GM23338 (cell line): ENCODE results near the gene FOXF1. TPM values are rescaled to one million over a fixed set of nuclear protein-coding genes. Genes with fewer than 3 reads are reported as not detected.

Experiments
- ATAC-seq: fragments of 200-7000 bp; cut with Tn5 transposase; 3 replicates; pipeline ENCODE4 v1.9.1; 2020
- DNase-seq: peaks from one replicate; pipeline ENCODE4 v3.0.0-alpha.2; 2015; ENCODE audit warnings: low spot score
- H2AFZ ChIP-seq: fragments of 200-600 bp; sonication (generic); 2 replicates; pipeline ENCODE4 v1.8.0; 2016; ENCODE audit warnings: antibody characterized with exemption, mild to moderate bottlenecking, moderate library complexity
- H3F3A ChIP-seq: fragments of 200-600 bp; sonication (generic); replicated peaks from 2 replicates; pipeline ENCODE4 v1.8.0; 2017; ENCODE audit warnings: antibody characterized with exemption, mixed run types, low read depth
- H3K27ac ChIP-seq: fragments of 200-600 bp; sonication (generic); 2 replicates; pipeline ENCODE4 v1.6.1; 2016; ENCODE audit warnings: low read depth
- H3K27me3 ChIP-seq: fragments of 200-600 bp; sonication (generic); 2 replicates; pipeline ENCODE4 v1.8.0; 2016; ENCODE audit warnings: mild to moderate bottlenecking, mixed run types, moderate library complexity; ENCODE audit not compliant: insufficient read depth
- H3K36me3 ChIP-seq: fragments of 200-600 bp; sonication (generic); 2 replicates; pipeline ENCODE4 v1.8.0; 2016; ENCODE audit warnings: mild to moderate bottlenecking; ENCODE audit not compliant: insufficient read depth
- H3K4me1 ChIP-seq: fragments of 200-600 bp; sonication (generic); 2 replicates; pipeline ENCODE4 v1.8.0; 2016; ENCODE audit warnings: mild to moderate bottlenecking, moderate library complexity; ENCODE audit not compliant: insufficient read depth
- H3K4me2 ChIP-seq: fragments of 200-600 bp; sonication (generic); 2 replicates; pipeline ENCODE4 v1.7.1; 2017; ENCODE audit warnings: mixed run types
- H3K4me3 ChIP-seq: fragments of 200-600 bp; sonication (generic); 2 replicates; pipeline ENCODE4 v1.6.1; 2016; ENCODE audit warnings: mixed run types
- H3K79me2 ChIP-seq: fragments of 200-600 bp; sonication (generic); replicated peaks from 2 replicates; pipeline ENCODE4 v1.8.0; 2017; ENCODE audit warnings: mild to moderate bottlenecking; ENCODE audit not compliant: insufficient read depth
- H3K9me2 ChIP-seq: fragments of 200-600 bp; sonication (generic); 2 replicates; pipeline ENCODE4 v1.8.0; 2017; ENCODE audit not compliant: insufficient read depth
- H4K20me1 ChIP-seq: fragments of 200-600 bp; sonication (generic); replicated peaks from 2 replicates; pipeline ENCODE4 v1.8.0; 2017; ENCODE audit warnings: mild to moderate bottlenecking; ENCODE audit not compliant: insufficient read depth
- H3K27ac Mint-ChIP-seq: 2 replicates; pipeline ENCODE4 v1.8.0; 2020; ENCODE audit warnings: inconsistent platforms, mild to moderate bottlenecking, moderate library complexity, mixed read lengths
- H3K27me3 Mint-ChIP-seq: 3 replicates; pipeline ENCODE4 v1.8.0; 2022; ENCODE audit warnings: low read depth, mild to moderate bottlenecking, moderate library complexity, mixed read lengths, inconsistent platforms; ENCODE audit not compliant: insufficient read depth, poor library complexity
- H3K36me3 Mint-ChIP-seq: 3 replicates; pipeline ENCODE4 v1.8.0; 2021; ENCODE audit warnings: low read depth, mild to moderate bottlenecking, inconsistent platforms, moderate library complexity, mixed read lengths
- H3K4me1 Mint-ChIP-seq: 3 replicates; pipeline ENCODE4 v1.8.0; 2020; ENCODE audit warnings: mild to moderate bottlenecking, inconsistent platforms, mixed read lengths
- H3K4me3 Mint-ChIP-seq: 3 replicates; pipeline ENCODE4 v1.8.0; 2021; ENCODE audit warnings: moderate library complexity, mild to moderate bottlenecking, inconsistent platforms, mixed read lengths
- H3K9me3 Mint-ChIP-seq: 3 replicates; pipeline ENCODE4 v1.8.0; 2020; ENCODE audit warnings: moderate library complexity, mild to moderate bottlenecking, inconsistent platforms, mixed read lengths
- EZH2 ChIP-seq: fragments of 200-600 bp; sonication (generic); IDR thresholded peaks from one replicate; pipeline ENCODE4 v1.8.0; 2017; ENCODE audit warnings: antibody characterized with exemption, mild to moderate bottlenecking, low read depth; ENCODE audit not compliant: unreplicated experiment
- JUNB ChIP-seq: IDR thresholded peaks from one replicate; pipeline ENCODE4 v1.6.1; 2016; ENCODE audit warnings: antibody characterized with exemption; ENCODE audit not compliant: unreplicated experiment
- STAT1 ChIP-seq: IDR thresholded peaks from one replicate; pipeline ENCODE4 v1.6.1; 2016; ENCODE audit warnings: antibody characterized with exemption; ENCODE audit not compliant: unreplicated experiment
- ZNF331 ChIP-seq: fragments of 250-450 bp; sonication (Bioruptor Pico); IDR thresholded peaks from 2 replicates; pipeline ENCODE4 v1.5.0; 2020; ENCODE audit warnings: low read depth, mild to moderate bottlenecking, moderate library complexity
- polyA plus RNA-seq: library from polyadenylated mRNA; unstranded; fragments of >200 nt; fragmentation: Nextera tagmentation; extraction: Ambion mirVana; gene quantifications from 2 replicates; pipeline ENCODE4 v1.2.1, GENCODE V29; 2016
- total RNA-seq: library from RNA; depleted of rRNA; stranded (reverse); fragments of >200 nt; shearing (Covaris generic); gene quantifications from 2 replicates; pipeline ENCODE4 v1.2.3, GENCODE V29; 2014
- TF ChIP-seq, protein P1 (sequence below): fragments of 250-450 bp; sonication (Bioruptor Pico); IDR thresholded peaks from 2 replicates; pipeline ENCODE4 v1.5.0; 2020; ENCODE audit warnings: mild to moderate bottlenecking, moderate library complexity
- TF ChIP-seq, protein P2 (sequence below), 2 experiments: fragments of 200-600 bp in 1 of 2; sonication (generic) in 1 of 2; conservative IDR thresholded peaks; 2 replicates each; pipeline versions ENCODE4 v1.5.1 to v1.6.1; 2016 to 2017; ENCODE audit warnings: antibody characterized with exemption in 2 of 2, low read depth in 2 of 2, mild to moderate bottlenecking in 2 of 2, moderate library complexity in 1 of 2

Gene FOXF1
- total and polyA plus RNA-seq, 2 experiments from 2014 or later: 0.10 to 0.15 TPM

DNA sequence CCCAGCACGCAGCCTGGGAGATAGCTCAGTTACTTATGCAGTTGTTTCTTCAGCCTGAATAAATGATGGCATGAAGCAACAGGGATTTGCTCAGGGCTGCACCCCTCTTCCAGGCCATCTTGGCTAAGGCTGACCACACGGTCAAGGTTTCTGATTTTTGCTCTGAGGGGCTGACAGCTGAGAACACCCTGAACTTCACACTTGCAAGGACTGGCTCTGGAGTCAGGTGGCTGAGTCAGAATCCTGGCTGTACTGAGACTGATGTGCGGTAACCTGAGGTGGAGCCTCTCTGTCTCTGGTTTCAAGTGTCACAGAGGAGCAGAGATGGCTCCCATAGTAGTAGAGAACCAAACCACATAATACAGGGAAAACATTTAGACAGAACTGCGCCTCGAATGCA is 40.0 kb downstream of the FOXF1 start (continued):
- TF ChIP-seq, protein P1, sequence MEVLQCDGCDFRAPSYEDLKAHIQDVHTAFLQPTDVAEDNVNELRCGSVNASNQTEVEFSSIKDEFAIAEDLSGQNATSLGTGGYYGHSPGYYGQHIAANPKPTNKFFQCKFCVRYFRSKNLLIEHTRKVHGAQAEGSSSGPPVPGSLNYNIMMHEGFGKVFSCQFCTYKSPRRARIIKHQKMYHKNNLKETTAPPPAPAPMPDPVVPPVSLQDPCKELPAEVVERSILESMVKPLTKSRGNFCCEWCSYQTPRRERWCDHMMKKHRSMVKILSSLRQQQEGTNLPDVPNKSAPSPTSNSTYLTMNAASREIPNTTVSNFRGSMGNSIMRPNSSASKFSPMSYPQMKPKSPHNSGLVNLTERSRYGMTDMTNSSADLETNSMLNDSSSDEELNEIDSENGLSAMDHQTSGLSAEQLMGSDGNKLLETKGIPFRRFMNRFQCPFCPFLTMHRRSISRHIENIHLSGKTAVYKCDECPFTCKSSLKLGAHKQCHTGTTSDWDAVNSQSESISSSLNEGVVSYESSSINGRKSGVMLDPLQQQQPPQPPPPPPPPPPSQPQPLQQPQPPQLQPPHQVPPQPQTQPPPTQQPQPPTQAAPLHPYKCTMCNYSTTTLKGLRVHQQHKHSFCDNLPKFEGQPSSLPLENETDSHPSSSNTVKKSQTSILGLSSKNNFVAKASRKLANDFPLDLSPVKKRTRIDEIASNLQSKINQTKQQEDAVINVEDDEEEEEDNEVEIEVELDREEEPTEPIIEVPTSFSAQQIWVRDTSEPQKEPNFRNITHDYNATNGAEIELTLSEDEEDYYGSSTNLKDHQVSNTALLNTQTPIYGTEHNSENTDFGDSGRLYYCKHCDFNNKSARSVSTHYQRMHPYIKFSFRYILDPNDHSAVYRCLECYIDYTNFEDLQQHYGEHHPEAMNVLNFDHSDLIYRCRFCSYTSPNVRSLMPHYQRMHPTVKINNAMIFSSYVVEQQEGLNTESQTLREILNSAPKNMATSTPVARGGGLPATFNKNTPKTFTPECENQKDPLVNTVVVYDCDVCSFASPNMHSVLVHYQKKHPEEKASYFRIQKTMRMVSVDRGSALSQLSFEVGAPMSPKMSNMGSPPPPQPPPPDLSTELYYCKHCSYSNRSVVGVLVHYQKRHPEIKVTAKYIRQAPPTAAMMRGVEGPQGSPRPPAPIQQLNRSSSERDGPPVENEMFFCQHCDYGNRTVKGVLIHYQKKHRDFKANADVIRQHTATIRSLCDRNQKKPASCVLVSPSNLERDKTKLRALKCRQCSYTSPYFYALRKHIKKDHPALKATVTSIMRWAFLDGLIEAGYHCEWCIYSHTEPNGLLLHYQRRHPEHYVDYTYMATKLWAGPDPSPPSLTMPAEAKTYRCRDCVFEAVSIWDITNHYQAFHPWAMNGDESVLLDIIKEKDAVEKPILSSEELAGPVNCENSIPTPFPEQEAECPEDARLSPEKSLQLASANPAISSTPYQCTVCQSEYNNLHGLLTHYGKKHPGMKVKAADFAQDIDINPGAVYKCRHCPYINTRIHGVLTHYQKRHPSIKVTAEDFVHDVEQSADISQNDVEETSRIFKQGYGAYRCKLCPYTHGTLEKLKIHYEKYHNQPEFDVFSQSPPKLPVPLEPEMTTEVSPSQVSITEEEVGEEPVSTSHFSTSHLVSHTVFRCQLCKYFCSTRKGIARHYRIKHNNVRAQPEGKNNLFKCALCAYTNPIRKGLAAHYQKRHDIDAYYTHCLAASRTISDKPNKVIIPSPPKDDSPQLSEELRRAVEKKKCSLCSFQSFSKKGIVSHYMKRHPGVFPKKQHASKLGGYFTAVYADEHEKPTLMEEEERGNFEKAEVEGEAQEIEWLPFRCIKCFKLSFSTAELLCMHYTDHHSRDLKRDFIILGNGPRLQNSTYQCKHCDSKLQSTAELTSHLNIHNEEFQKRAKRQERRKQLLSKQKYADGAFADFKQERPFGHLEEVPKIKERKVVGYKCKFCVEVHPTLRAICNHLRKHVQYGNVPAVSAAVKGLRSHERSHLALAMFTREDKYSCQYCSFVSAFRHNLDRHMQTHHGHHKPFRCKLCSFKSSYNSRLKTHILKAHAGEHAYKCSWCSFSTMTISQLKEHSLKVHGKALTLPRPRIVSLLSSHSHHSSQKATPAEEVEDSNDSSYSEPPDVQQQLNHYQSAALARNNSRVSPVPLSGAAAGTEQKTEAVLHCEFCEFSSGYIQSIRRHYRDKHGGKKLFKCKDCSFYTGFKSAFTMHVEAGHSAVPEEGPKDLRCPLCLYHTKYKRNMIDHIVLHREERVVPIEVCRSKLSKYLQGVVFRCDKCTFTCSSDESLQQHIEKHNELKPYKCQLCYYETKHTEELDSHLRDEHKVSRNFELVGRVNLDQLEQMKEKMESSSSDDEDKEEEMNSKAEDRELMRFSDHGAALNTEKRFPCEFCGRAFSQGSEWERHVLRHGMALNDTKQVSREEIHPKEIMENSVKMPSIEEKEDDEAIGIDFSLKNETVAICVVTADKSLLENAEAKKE: no peak
- no peak for TF ChIP-seq STAT1

DNA sequence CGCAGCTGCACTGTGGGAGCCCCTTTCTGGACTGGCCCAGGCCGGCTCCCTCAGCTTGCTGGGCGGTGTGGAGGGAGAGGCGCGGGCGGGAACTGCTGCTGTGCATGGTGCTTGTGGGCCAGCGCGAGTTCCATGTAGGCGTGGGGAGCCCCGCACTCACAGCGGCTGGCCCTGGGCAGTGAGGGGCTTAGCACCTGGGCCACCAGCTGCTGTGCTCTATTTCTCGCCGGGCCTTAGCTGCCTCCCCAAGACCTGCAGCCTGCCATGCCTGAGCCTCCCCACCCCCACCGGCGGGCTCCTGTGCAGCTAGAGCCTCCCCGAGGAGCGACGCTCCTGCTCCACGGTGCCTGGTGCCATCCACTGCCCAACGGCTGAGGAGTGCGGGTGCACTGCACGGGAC is 43.0 kb downstream of the FOXF1 start:
- H3K27ac Mint-ChIP-seq: no peak overlapping the region
- Histone ChIP-seq H3K4me3 (no peak overlapping the region), H3K4me1 (no peaks in the 10 kb centered on the region), H3K4me2 (no peak overlapping the region), H3K27ac (no peak overlapping the region), H3K9me2 (peaks cover 2% of the 10 kb centered on the region; the same call in 1 of the 2 replicates), H3K79me2 (no peaks in the 10 kb centered on the region), H4K20me1 (no peaks in the 10 kb centered on the region), H2AFZ (no peak overlapping the region), H3K27me3 (no peaks in the 10 kb centered on the region), H3K36me3 (peaks cover 4% of the 10 kb centered on the region; the same call in 1 of the 2 replicates), H3F3A (no peaks in the 10 kb centered on the region)
- peaks cover 6% of the 10 kb centered on the region for H3K4me1 Mint-ChIP-seq
- H3K4me3 Mint-ChIP-seq: no peak overlapping the region
- TF ChIP-seq ZNF331 (CRISPR knock-in tag) (no peak), EZH2 (no peak), JUNB (no peak)
- TF ChIP-seq, protein P2, sequence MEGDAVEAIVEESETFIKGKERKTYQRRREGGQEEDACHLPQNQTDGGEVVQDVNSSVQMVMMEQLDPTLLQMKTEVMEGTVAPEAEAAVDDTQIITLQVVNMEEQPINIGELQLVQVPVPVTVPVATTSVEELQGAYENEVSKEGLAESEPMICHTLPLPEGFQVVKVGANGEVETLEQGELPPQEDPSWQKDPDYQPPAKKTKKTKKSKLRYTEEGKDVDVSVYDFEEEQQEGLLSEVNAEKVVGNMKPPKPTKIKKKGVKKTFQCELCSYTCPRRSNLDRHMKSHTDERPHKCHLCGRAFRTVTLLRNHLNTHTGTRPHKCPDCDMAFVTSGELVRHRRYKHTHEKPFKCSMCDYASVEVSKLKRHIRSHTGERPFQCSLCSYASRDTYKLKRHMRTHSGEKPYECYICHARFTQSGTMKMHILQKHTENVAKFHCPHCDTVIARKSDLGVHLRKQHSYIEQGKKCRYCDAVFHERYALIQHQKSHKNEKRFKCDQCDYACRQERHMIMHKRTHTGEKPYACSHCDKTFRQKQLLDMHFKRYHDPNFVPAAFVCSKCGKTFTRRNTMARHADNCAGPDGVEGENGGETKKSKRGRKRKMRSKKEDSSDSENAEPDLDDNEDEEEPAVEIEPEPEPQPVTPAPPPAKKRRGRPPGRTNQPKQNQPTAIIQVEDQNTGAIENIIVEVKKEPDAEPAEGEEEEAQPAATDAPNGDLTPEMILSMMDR (conservative IDR thresholded peaks at IDR 0.05; ENCODE audit: low read depth in 2 of 2): 0 out of 4 replicates have a peak, but pooled peaks of 1 of the 2 experiments have one; percentile 7
- peaks cover 10% of the 10 kb centered on the region for H3K27me3 Mint-ChIP-seq
- H3K9me3 Mint-ChIP-seq: peaks cover 5% of the 10 kb centered on the region; the same call in 1 of the 3 replicates
- no peak for ATAC-seq
- H3K36me3 Mint-ChIP-seq: peaks cover 6% of the 10 kb centered on the region; the same call in 2 of the 3 replicates
- DNase-seq: peak; percentile 5
